Gastroesophageal sphincter (tissue), 3 donors: ENCODE measurements around the gene HMGB1.
A peak's percentile ranks its signal among the peaks of the same experiment; 100 is the strongest.

Experiments
- EP300 ChIP-seq: sonication (generic); formaldehyde crosslinking; IDR thresholded peaks from one replicate; pipeline ENCODE4 v1.6.1; 2017; ENCODE audit warnings: antibody characterized with exemption, mild to moderate bottlenecking
- POLR2A ChIP-seq, 2 donors: fragments of 450-650 bp; IDR thresholded peaks; one replicate each; pipeline ENCODE4 v1.6.1; 2017; ENCODE audit warnings: antibody characterized with exemption in 2 of 2, mild to moderate bottlenecking in 2 of 2, moderate library complexity in 1 of 2
- POLR2AphosphoS5 ChIP-seq: sonication (generic); formaldehyde crosslinking; IDR thresholded peaks from one replicate; pipeline ENCODE4 v1.6.1; 2017; ENCODE audit warnings: antibody characterized with exemption
- TF ChIP-seq, protein P1 (sequence below), 4 experiments: fragments of 200-600 bp in 2 of 4; fragments of 450-650 bp in 2 of 4; sonication (generic) in 1 of 4; IDR thresholded peaks; one replicate each; pipeline ENCODE4 v1.5.1; 2017 to 2019; ENCODE audit warnings: antibody characterized with exemption in 4 of 4, mild to moderate bottlenecking in 2 of 4, moderate library complexity in 2 of 4

DNA sequence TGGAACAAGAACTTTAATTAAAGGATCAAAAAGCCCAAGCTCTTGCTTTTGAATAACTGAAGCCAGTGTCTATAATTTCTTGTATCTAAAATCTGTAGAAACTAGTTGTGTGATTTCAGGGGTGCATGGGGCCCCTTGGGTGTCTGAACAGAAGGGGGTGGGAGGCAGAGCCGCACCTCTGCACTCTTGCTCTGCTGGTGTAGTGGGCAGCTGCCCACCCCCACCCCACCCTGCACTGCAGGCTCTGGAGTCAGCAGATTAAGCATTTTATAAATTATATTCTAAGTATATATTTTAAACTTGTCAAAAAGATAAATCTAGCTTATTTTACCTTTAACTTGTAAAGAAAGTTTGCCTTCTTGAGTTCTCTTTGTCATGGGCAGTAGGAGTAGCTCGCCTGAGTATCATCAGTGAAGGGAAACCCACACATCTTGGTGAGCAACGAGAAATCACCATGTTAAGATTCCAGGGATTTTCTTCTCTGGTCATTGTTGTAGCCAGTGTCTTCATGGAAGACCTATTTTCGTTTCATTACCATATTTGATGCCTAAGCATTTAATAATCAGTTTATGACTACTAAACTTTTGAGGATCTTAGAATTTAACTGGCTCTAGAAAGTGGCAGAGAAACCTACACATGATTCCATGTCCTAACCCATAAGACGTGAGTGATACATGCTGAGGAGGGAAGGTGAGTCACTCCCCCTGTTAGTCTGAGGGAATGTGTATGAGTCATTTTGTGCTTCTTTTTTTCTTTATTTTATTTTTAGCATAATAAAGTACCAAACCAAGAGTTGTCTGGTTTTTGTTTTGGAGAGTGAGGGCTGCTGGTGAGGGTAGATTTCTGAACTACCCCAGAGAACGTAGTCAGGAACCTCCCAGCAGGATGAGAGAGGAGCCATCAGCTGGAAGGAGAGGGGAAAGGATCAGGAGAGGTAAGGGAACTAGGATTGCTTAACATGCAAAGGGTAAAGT, 35.7 kb downstream of the HMGB1 start:
- TF ChIP-seq, protein P1, sequence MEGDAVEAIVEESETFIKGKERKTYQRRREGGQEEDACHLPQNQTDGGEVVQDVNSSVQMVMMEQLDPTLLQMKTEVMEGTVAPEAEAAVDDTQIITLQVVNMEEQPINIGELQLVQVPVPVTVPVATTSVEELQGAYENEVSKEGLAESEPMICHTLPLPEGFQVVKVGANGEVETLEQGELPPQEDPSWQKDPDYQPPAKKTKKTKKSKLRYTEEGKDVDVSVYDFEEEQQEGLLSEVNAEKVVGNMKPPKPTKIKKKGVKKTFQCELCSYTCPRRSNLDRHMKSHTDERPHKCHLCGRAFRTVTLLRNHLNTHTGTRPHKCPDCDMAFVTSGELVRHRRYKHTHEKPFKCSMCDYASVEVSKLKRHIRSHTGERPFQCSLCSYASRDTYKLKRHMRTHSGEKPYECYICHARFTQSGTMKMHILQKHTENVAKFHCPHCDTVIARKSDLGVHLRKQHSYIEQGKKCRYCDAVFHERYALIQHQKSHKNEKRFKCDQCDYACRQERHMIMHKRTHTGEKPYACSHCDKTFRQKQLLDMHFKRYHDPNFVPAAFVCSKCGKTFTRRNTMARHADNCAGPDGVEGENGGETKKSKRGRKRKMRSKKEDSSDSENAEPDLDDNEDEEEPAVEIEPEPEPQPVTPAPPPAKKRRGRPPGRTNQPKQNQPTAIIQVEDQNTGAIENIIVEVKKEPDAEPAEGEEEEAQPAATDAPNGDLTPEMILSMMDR (IDR thresholded peaks at IDR 0.05) = no peak
- no peak for TF ChIP-seq POLR2A (IDR thresholded peaks at IDR 0.05)
- TF ChIP-seq EP300 = no peak
- peak; percentile 56 for TF ChIP-seq POLR2AphosphoS5
